Epithelial cell of proximal tubule (primary cell): Measurements from ENCODE around the gene PIEZO1. TPM values are rescaled to one million over a fixed set of nuclear protein-coding genes. Genes with fewer than 3 reads are reported as not detected.

ENCODE experiments used
- DNase-seq: peaks from one replicate; pipeline ENCODE4 v3.0.0-alpha.2; 2011; ENCODE audit warnings: low read depth
- H3K4me3 ChIP-seq: 2 replicates; pipeline ENCODE4 v1.5.1; 2011; ENCODE audit warnings: low read depth, mild to moderate bottlenecking, low read length
- CTCF ChIP-seq: conservative IDR thresholded peaks from 2 replicates; pipeline ENCODE4 v1.5.1; 2012; ENCODE audit warnings: low read depth, mild to moderate bottlenecking, low read length
- total RNA-seq: library from RNA; depleted of rRNA; stranded (reverse); fragments of >200 nt; gene quantifications from 2 replicates; pipeline ENCODE4 v1.2.3, GENCODE V29; 2015

Gene PIEZO1
- total RNA-seq, 1 donor from 2014 or later: 246 TPM

GRCh38 chr16:88759245-88759975 lies 25.6 kb downstream of the PIEZO1 start:
- DNase-seq: no peak
- TF ChIP-seq CTCF: no peak
- no peak overlapping the region for H3K4me3 ChIP-seq

DNA sequence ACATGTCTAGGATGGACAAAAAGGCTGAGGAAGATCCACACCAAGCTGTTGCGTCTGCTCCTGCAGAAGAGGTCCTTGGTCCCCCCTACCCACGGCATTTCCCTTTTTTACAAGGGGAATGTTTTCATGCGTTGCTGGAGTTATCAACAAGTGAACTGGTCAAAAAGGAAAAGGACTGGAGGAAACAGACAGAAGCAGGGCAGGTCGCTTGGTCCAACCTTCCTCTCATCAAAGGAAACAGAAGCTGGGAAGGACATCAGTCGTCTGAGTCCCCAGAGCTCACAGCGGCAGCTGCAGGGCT lies 26.1 kb downstream of the PIEZO1 start:
- no peak for DNase-seq
- no peak for TF ChIP-seq CTCF
- no peak overlapping the region for H3K4me3 ChIP-seq

DNA sequence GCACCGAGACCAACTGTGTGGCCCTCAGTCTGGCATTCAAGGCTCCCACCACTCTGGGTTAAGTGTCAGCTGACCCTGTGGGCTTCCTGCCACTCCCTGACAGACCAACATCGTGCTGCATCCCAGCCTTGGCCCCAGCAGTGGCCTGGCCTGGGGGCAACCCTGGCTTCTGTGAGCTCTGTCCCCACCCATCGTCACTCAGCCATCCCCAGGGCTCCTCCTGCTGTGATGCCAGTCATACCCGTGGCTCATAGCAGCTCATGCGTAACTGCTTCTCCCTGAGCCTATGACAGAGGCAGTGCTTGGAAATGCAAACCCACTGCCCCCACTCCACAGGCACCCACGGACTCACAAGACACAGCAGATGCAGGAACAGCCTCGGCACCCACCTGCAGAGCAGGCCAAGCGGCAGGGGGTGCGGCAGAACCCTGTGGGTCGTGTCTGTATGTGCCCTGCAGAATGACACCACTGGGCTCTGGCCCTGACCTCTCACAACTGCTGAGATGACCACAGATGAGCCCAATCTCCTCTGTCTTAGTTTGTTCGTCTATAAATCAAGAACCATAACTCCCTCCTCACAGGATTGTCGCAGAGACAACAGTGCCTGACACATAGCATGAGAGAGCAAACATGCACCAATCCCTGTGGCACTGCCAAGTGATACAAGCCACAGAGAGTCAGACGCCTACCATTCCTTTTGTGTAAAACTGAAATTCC lies 26.6 kb downstream of the PIEZO1 start:
- no peak for TF ChIP-seq CTCF
- no peak for DNase-seq
- no peak overlapping the region for H3K4me3 ChIP-seq

DNA sequence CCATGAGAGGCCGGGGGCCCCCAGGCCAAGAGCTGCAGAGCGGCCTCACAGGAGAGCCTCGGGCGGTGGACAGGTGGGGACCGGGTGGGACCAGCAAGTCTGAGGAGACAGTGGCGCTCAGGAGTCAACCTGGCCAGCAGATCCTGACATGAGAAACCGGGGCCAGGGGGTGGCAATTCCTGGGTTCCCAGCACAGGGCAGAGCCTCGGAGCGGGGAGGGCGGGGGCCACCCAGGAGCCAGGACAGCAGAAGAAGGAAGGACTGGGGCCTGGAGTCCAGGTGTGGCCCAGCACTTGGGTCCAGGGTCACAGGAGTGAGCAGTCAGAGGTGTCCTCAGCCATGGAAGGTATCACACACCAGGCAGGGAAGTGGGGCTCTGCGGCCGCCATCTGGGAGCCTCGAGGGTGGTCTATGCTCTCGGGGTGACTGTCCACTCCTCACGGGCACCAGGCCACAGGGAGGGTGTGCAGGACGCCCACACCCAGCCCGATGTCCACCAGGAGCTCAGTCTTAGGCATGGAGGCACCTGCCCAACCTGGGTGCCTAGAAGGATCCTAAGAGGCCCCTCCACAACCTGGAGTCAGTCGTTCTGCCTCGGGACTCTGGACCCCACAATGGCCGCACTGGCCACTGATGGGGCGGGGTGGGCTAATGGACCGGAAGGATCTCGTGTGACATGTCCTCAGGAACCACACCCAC lies 29.1 kb downstream of the PIEZO1 start:
- no peak overlapping the region for H3K4me3 ChIP-seq
- no peak for TF ChIP-seq CTCF
- no peak for DNase-seq

DNA sequence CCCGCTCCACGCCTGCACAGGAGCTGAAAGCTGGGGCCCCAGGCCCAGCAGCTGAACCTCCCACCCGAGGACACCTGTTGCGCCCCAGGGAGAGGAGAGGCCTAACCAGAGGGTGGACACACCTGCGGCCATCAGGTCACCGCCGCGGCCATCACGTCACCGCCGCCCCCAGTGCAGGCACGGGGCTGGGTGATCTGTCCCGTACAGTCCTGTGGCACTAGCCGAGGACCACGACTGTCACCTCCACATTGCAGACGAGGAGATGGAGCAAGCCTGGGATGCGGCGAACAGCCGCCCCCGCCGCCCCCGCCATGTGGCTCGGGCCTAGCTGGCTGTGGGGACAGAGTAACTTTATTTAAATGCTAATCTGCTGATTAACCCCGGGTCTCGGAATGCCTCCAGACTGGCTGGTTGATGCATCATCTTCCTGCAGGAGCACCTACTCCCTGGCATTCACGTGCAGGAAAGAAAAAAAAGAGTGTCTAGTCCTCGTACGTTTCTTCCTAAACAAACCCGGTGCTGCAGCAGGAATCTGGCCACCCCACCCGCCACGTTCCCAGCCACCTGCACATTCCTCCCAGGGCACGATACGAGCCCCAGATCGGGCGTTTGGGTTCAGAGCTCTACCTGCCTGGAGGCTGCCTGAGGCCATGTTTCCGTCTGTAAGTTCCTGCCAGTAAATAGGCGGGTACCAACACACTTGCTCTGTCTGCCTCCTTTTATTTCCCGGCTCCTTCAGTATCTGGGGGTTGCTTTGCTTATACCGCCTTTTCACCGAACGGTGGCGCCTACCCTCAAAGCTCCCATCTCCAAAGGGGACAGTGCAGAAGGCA lies 29.9 kb downstream of the PIEZO1 start:
- DNase-seq: no peak
- peak; percentile 36 for TF ChIP-seq CTCF
- no peak overlapping the region for H3K4me3 ChIP-seq

DNA sequence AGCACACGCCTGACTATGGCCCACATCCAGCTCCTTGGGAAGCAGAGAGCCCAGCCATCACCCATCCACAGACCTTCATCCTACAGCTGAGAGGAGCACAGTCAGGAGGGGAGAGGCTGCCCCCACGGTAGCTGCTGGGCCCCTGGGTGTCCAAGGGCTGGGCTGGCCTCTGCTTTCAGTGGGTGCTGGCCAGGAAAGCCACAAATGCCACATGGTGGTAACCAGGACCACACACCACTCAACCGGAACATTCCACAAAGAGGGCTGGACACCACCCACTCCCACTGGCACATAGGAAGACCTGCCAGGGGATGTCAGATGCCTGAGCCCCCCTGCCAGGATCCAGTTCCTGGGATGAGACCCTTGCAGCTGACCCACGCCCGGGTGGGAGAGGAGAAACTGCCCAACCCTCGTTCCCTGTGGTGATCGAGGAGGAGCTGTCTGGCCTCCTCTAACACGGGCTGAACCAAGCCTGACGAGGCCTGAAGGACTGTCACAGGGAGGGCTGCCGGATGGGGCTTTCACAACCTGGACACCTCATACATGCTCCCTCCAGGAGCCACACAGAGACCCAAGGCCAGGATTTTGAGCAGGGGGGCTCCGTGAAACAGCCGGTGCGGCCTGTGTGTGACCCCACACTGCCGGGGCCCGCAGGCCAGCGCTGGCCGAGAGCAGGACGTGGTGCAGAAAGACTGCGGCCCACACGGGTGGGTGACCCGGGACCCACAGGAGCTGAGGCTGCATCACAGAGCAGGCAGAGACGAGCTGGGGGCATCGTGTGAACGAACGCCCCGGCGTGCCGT lies 30.7 kb downstream of the PIEZO1 start:
- no peak overlapping the region for H3K4me3 ChIP-seq
- no peak for DNase-seq
- TF ChIP-seq CTCF: no peak
